Neuronal stem cell (in vitro differentiated cells): ENCODE data around the gene DAND5.

Experiments
- DNase-seq: peaks from one replicate; pipeline ENCODE4 v3.0.0-alpha.2; 2013; ENCODE audit warnings: low spot score
- H2AFZ ChIP-seq: one replicate; pipeline ENCODE4 v1.6.1; 2013; ENCODE audit warnings: mild to moderate bottlenecking, low read length, inconsistent platforms
- H2AK5ac ChIP-seq: 2 replicates; pipeline ENCODE4 v1.6.1; 2013; ENCODE audit warnings: low read depth, mild to moderate bottlenecking, inconsistent platforms, low read length, moderate library complexity, mixed read lengths
- H2BK120ac ChIP-seq: 2 replicates; pipeline ENCODE4 v1.6.1; 2013; ENCODE audit warnings: low read depth, mild to moderate bottlenecking, inconsistent platforms, low read length, moderate library complexity, mixed read lengths
- H2BK12ac ChIP-seq: one replicate; pipeline ENCODE4 v1.6.1; 2013; ENCODE audit warnings: low read length, inconsistent platforms
- H2BK15ac ChIP-seq: 2 replicates; pipeline ENCODE4 v1.6.1; 2013; ENCODE audit warnings: mild to moderate bottlenecking, low read length, inconsistent platforms, mixed read lengths
- H2BK5ac ChIP-seq: one replicate; pipeline ENCODE4 v1.6.1; 2013; ENCODE audit warnings: inconsistent platforms, mild to moderate bottlenecking, low read length, moderate library complexity
- H3K14ac ChIP-seq: one replicate; pipeline ENCODE4 v1.6.1; 2013; ENCODE audit warnings: low read length, inconsistent platforms
- H3K18ac ChIP-seq: 2 replicates; pipeline ENCODE4 v1.6.1; 2013; ENCODE audit warnings: low read length, inconsistent platforms
- H3K23ac ChIP-seq: 2 replicates; pipeline ENCODE4 v1.6.1; 2013; ENCODE audit warnings: low read depth, mild to moderate bottlenecking, mixed read lengths, low read length, inconsistent platforms; ENCODE audit not compliant: poor library complexity
- H3K27ac ChIP-seq: replicated peaks from 3 replicates; pipeline ENCODE4 v1.5.1; 2013; ENCODE audit warnings: low read length, inconsistent platforms
- H3K27me3 ChIP-seq, 3 experiments: 2 replicates each; pipeline ENCODE4 v1.6.1; 2013; ENCODE audit warnings: low read length in 3 of 3, mild to moderate bottlenecking in 2 of 3, inconsistent platforms in 1 of 3, low read depth in 1 of 3, mixed read lengths in 1 of 3, moderate library complexity in 1 of 3; ENCODE audit not compliant: control insufficient read depth in 3 of 3, insufficient read depth in 3 of 3
- H3K36me3 ChIP-seq, 2 donors: replicated peaks in 1 of 2; 2 replicates each; pipeline ENCODE4 v1.6.1; 2013; ENCODE audit warnings: low read length in 2 of 2; ENCODE audit not compliant: control insufficient read depth in 2 of 2, insufficient read depth in 2 of 2
- H3K4ac ChIP-seq: 2 replicates; pipeline ENCODE4 v1.6.1; 2013; ENCODE audit warnings: inconsistent platforms, mild to moderate bottlenecking, low read length, moderate library complexity
- H3K4me1 ChIP-seq, 2 donors: 1 replicate in 1 of 2; 2 replicates in 1 of 2; pipeline ENCODE4 v1.6.1; 2013; ENCODE audit warnings: low read length in 2 of 2, low read depth in 1 of 2; ENCODE audit not compliant: control insufficient read depth in 2 of 2, insufficient read depth in 1 of 2
- H3K4me2 ChIP-seq: one replicate; pipeline ENCODE4 v1.6.1; 2013; ENCODE audit warnings: mild to moderate bottlenecking, low read length, inconsistent platforms; ENCODE audit not compliant: insufficient read depth, poor library complexity, severe bottlenecking
- H3K4me3 ChIP-seq, 2 donors: 2 replicates each; pipeline ENCODE4 v1.5.1; 2013; ENCODE audit warnings: low read length in 2 of 2, mild to moderate bottlenecking in 2 of 2, inconsistent platforms in 1 of 2, moderate library complexity in 1 of 2
- H3K79me1 ChIP-seq: one replicate; pipeline ENCODE4 v1.6.1; 2013; ENCODE audit warnings: low read depth, mild to moderate bottlenecking, inconsistent platforms, low read length, moderate library complexity
- H3K9ac ChIP-seq: one replicate; pipeline ENCODE4 v1.6.1; 2013; ENCODE audit warnings: mild to moderate bottlenecking, low read depth, low read length, inconsistent platforms; ENCODE audit not compliant: poor library complexity
- H3K9me3 ChIP-seq, 2 donors: replicated peaks in 1 of 2; 2 replicates each; pipeline versions ENCODE3 to v1.6.1; 2013; ENCODE audit warnings: low read length in 2 of 2, mild to moderate bottlenecking in 2 of 2, inconsistent platforms in 1 of 2, low read depth in 1 of 2, mixed read lengths in 1 of 2, moderate library complexity in 1 of 2; ENCODE audit not compliant: control insufficient read depth in 2 of 2, insufficient read depth in 1 of 2
- H4K8ac ChIP-seq: one replicate; pipeline ENCODE4 v1.6.1; 2013; ENCODE audit warnings: low read depth, mild to moderate bottlenecking, inconsistent platforms, low read length, moderate library complexity
- H4K91ac ChIP-seq: one replicate; pipeline ENCODE4 v1.6.1; 2013; ENCODE audit warnings: low read length, low read depth, mild to moderate bottlenecking, inconsistent platforms; ENCODE audit not compliant: poor library complexity
- WGBS, 2 donors: extraction: QIAGEN DNeasy Blood & Tissue Kit; methylation state at CpG; one replicate each; pipeline ENCODE4 v1.1.7; 2013; ENCODE audit warnings: missing lambda C conversion rate in 2 of 2, mixed read lengths in 1 of 2; ENCODE audit not compliant: insufficient read length in 2 of 2, insufficient replicate concordance in 1 of 2; ENCODE audit errors: extremely low coverage in 2 of 2; 5-methylcytosine and 5-hydroxymethylcytosine counted together

Gene DAND5

DNA sequence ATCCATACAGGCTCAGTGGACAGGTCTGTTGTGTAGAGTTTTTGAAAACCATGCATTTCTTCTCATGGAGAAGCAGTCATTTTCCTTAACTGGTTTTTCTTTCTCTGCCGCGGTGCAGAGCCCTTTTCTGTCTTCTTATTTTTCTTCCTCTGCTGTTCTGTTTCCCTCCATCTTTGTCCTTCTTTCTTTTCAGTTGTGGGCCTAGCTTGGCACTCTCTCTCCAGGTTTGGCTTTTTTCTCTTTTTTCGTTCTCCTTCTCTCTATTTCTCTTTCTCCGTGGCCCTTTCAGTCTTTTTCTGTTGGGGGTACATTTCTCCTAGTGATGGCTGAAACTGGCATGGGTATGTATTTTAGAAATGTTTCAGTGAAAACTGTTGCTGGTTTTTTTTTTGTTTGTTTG lies 50.0 kb downstream of the DAND5 start:
- peaks cover 4 to 10% of the 10 kb centered on the region in 2 donors for H3K4me1 ChIP-seq
- H2AK5ac ChIP-seq = no peak overlapping the region
- no peak overlapping the region for H4K91ac ChIP-seq

DNA sequence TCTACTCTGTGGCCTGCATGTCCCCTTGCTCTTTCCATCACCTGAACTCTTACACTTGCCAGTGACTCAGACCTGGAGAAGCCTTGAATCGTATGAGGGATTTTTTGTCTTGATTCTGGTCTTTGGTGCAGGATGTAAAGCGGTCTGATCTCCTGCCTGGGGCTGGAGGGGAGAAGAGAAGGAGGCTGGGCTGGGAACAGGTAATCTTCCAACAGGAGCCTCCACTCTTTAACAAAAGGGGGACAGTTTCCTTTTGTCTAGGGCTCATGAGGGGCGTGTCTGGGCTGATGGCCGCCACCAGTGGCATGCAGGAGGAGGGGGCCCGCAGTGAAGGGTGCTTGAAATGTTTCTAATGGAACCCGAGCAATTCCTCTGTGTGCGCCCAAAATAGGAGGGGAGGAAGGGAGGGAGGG lies 50.6 kb downstream of the DAND5 start:
- Histone ChIP-seq H3K23ac (no peak overlapping the region), H3K14ac (no peak overlapping the region), H4K91ac (no peak overlapping the region), H2AK5ac (no peak overlapping the region), H3K4me2 (no peak overlapping the region), H3K4me1 (peaks cover 6 to 10% of the 10 kb centered on the region in 2 donors), H2AFZ (no peak overlapping the region), H3K9me3 (peaks cover 0 to 2% of the 10 kb centered on the region in 2 donors), H3K36me3 (no peaks in the 10 kb centered on the region), H2BK12ac (no peak overlapping the region), H4K8ac (no peak overlapping the region), H3K4ac (no peak overlapping the region), H3K4me3 (no peak overlapping the region), H3K27ac (no peak overlapping the region), H2BK15ac (no peak overlapping the region), H2BK5ac (no peak overlapping the region), H3K79me1 (no peaks in the 10 kb centered on the region), H3K18ac (no peak overlapping the region), H3K9ac (no peak overlapping the region), H3K27me3 (peaks cover 52 to 98% (median 97%) of the 10 kb centered on the region in 3 experiments), H2BK120ac (no peak overlapping the region)
- no CpG with 5 or more reads among the region's 7 CpGs for WGBS, 2 donors
- DNase-seq = no peak

More for the DNA sequence above, 50.0 kb downstream of the DAND5 start:
- H4K8ac ChIP-seq = no peak overlapping the region
- no peak overlapping the region for H3K9ac ChIP-seq
- no peak overlapping the region for H2BK12ac ChIP-seq
- H3K18ac ChIP-seq = no peak overlapping the region
- no peak overlapping the region for H3K4ac ChIP-seq
- H3K4me3 ChIP-seq = no peak overlapping the region
- H2BK15ac ChIP-seq = no peak overlapping the region
- H3K14ac ChIP-seq = no peak overlapping the region
- no peak overlapping the region for H2AFZ ChIP-seq
- H3K9me3 ChIP-seq = peaks cover 0 to 2% of the 10 kb centered on the region in 2 donors
- no peak overlapping the region for H2BK5ac ChIP-seq
- no CpG with 5 or more reads among the region's 4 CpGs for WGBS, 2 donors
- DNase-seq = no peak
- H3K23ac ChIP-seq = no peak overlapping the region
- no peaks in the 10 kb centered on the region for H3K36me3 ChIP-seq
- no peak overlapping the region for H3K4me2 ChIP-seq
- H2BK120ac ChIP-seq = no peak overlapping the region
- no peak overlapping the region for H3K27ac ChIP-seq
- H3K27me3 ChIP-seq = peaks cover 51 to 98% (median 97%) of the 10 kb centered on the region in 3 experiments
- H3K79me1 ChIP-seq = no peaks in the 10 kb centered on the region

DNA sequence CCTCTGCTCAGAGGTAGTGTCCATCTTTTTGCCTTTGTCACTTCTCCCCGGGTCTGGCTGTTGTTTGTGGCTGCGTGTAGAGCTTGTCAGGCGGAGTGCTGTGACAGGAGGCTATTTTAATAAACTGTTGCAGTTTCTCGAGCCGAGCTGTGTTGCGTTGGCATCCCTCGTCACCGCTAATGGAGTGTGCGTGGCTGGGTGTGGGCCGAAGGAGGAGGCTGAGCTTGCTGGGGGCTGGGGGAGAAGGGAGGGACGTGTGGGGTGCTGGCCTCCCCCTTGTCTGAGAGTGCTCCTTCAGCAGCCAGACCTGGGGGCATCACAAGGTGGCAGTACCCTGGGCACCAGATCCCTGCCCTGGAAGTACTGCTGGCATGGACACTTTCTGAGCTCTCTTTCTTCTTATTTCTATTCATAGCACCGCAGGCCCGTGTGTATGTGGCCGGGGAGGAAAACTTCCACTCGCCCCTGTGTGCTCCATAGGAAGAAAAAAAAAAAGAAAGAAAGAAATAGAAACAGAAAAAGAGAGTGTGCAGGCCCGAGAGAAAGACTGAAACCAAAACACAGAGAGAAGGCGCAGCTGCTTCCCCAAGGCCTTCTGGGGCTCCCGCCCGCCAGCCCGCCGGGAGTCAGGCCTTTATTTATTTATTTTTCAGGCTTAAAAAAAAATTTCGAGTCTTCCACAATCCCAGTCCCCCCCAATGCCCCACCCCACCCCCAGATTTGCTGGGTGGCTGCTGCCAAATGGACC lies 52.9 kb downstream of the DAND5 start:
- no peak overlapping the region for H3K14ac ChIP-seq
- H3K27me3 ChIP-seq = peaks cover 54 to 98% (median 97%) of the 10 kb centered on the region in 3 experiments
- H2BK15ac ChIP-seq = peak overlapping the region; percentile 42
- H3K18ac ChIP-seq = no peak overlapping the region
- H3K36me3 ChIP-seq = no peaks in the 10 kb centered on the region
- no peak overlapping the region for H3K4me2 ChIP-seq
- H3K9ac ChIP-seq = no peak overlapping the region
- H2BK120ac ChIP-seq = no peak overlapping the region
- no peak overlapping the region for H2BK12ac ChIP-seq
- no peak overlapping the region for H2AK5ac ChIP-seq
- no peak overlapping the region for H3K4me3 ChIP-seq
- no peak overlapping the region for H2AFZ ChIP-seq
- H3K79me1 ChIP-seq = no peaks in the 10 kb centered on the region
- peaks cover 4 to 8% of the 10 kb centered on the region in 2 donors for H3K4me1 ChIP-seq
- peaks cover 0 to 2% of the 10 kb centered on the region in 2 donors for H3K9me3 ChIP-seq
- H3K27ac ChIP-seq = no peak overlapping the region
- no peak overlapping the region for H4K91ac ChIP-seq
- no CpG with 5 or more reads among the region's 22 CpGs for WGBS, 2 donors
- no peak overlapping the region for H4K8ac ChIP-seq
- H2BK5ac ChIP-seq = no peak overlapping the region
- DNase-seq = no peak
- no peak overlapping the region for H3K23ac ChIP-seq
- H3K4ac ChIP-seq = no peak overlapping the region

DNA sequence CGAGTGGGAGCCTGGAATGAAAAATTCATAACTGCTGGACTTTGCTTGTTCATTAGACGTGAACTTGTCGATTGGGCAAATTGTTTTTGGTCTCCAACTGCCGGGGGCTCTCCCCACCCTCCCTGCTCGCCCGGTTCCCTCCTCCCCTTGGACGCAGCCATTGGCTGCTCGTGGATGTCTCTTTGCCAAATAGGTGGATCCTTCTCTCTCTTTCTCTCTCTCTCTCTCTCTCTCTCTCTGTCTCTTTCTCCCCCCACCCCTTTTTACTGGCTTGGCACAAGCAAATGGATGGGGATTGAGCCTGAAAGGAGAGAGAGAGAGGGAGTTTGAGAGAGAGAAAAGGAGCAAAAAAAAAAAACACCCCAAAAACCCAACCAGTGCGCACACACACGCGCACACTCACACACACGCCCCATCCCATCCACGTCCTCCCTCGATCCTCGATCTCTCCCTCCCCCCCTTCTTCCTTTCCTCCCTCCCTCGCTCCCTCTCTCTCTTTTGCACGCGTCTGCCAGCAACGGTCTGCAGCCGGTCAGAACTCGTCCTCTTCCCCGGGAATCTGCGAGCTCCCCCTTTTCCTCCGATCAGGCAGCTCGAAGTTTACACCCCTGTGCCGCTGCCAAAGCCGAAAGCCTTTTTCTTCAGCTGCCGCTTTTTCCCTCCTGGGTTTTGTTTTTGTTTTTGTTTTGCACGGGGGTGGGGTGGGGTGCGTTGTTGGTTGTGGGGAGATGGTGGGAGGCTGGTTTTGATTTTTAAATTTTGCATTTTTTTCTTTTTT lies 53.7 kb downstream of the DAND5 start:
- Histone ChIP-seq H3K4me1 (peaks cover 4 to 8% of the 10 kb centered on the region in 2 donors), H2BK15ac (no peak overlapping the region), H4K91ac (no peak overlapping the region), H3K4ac (no peak overlapping the region), H3K36me3 (no peaks in the 10 kb centered on the region), H2BK12ac (no peak overlapping the region), H3K4me3 (no peak overlapping the region), H2BK5ac (peak overlapping the region; percentile 11), H3K79me1 (no peaks in the 10 kb centered on the region), H2AFZ (no peak overlapping the region), H2BK120ac (no peak overlapping the region), H3K4me2 (no peak overlapping the region), H2AK5ac (no peak overlapping the region), H3K27ac (no peak overlapping the region), H3K9me3 (peaks cover 0 to 2% of the 10 kb centered on the region in 2 donors), H3K18ac (no peak overlapping the region), H3K23ac (no peak overlapping the region), H3K9ac (no peak overlapping the region), H4K8ac (no peak overlapping the region), H3K14ac (no peak overlapping the region), H3K27me3 (peaks cover 51 to 98% (median 97%) of the 10 kb centered on the region in 3 experiments)
- no peak for DNase-seq
- no CpG with 5 or more reads among the region's 30 CpGs for WGBS, 2 donors
